Transverse colon (tissue), 4 donors: Measurements from ENCODE around the gene HPS3.

Experiments used
- EP300 ChIP-seq: sonication (generic); formaldehyde crosslinking; IDR thresholded peaks from one replicate; pipeline ENCODE4 v1.6.1; 2017; ENCODE audit warnings: antibody characterized with exemption, low read depth
- POLR2A ChIP-seq: fragments of 450-650 bp; IDR thresholded peaks from one replicate; pipeline ENCODE4 v1.6.1; 2016; ENCODE audit warnings: antibody characterized with exemption, mild to moderate bottlenecking, moderate library complexity
- POLR2AphosphoS5 ChIP-seq, 3 donors: sonication (generic); formaldehyde crosslinking; IDR thresholded peaks; one replicate each; pipeline ENCODE4 v1.6.1; 2016; ENCODE audit warnings: antibody characterized with exemption in 3 of 3
- TF ChIP-seq, protein P1 (sequence below), 5 experiments: fragments of 200-600 bp in 3 of 5; fragments of 450-650 bp in 2 of 5; sonication (generic) in 3 of 5; IDR thresholded peaks; 1 replicate in 2 of 5; 2 replicates in 3 of 5; pipeline ENCODE4 v1.5.1; 2016 to 2017; ENCODE audit warnings: antibody characterized with exemption in 5 of 5, inconsistent platforms in 3 of 5, mild to moderate bottlenecking in 2 of 5, moderate library complexity in 1 of 5

DNA sequence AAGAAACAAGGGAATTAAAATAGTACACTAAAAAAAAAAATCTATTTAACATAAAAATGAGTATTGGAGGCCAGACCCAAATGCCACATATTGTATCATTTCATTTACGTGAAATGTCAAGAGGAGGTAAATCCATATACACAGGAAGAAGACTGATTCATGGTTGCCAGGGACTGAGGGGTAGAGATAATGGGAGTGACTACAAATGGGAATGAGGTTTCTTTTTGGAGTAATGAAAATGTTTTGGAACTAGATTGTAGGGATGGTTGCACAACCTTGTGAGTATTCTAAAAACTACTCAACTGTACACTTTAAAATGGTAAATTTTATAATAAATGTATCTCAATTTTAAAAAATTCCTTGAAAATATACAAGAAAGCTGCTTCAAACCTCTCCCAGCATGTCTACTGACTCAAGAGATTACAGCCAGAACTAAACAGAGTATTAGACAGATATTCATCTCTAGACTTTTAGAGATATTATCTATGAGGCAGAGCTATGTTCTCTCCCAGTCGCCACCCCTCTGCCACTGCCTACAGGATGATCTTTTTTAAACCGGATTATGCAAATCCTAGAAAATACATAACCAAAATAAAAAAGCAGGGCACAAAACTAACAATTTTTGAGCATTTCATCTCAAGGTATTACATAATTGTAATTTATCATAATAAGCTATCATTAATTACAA is 49.3 kb upstream of the HPS3 start:
- TF ChIP-seq, protein P1, sequence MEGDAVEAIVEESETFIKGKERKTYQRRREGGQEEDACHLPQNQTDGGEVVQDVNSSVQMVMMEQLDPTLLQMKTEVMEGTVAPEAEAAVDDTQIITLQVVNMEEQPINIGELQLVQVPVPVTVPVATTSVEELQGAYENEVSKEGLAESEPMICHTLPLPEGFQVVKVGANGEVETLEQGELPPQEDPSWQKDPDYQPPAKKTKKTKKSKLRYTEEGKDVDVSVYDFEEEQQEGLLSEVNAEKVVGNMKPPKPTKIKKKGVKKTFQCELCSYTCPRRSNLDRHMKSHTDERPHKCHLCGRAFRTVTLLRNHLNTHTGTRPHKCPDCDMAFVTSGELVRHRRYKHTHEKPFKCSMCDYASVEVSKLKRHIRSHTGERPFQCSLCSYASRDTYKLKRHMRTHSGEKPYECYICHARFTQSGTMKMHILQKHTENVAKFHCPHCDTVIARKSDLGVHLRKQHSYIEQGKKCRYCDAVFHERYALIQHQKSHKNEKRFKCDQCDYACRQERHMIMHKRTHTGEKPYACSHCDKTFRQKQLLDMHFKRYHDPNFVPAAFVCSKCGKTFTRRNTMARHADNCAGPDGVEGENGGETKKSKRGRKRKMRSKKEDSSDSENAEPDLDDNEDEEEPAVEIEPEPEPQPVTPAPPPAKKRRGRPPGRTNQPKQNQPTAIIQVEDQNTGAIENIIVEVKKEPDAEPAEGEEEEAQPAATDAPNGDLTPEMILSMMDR (IDR thresholded peaks at IDR 0.05) = no peak
- TF ChIP-seq POLR2A (no peak), POLR2AphosphoS5 (IDR thresholded peaks at IDR 0.05) (no peak), EP300 (no peak)
